GM12878 (cell line): ENCODE results near the gene GSS.

Source experiments
- CREB1 ChIP-seq: IDR thresholded peaks from 2 replicates; pipeline ENCODE4 v1.6.1; 2012; ENCODE audit warnings: low read depth, mild to moderate bottlenecking, inconsistent platforms
- CTCF ChIP-seq, 3 experiments: IDR thresholded peaks in 2 of 3; conservative IDR thresholded peaks in 1 of 3; 2 replicates each; pipeline ENCODE4 v1.5.1; 2011; ENCODE audit warnings: low read depth in 3 of 3, low read length in 3 of 3, mild to moderate bottlenecking in 3 of 3, control low read depth in 2 of 3, moderate library complexity in 2 of 3, inconsistent platforms in 1 of 3, mixed read lengths in 1 of 3; ENCODE audit not compliant: control insufficient read depth in 2 of 3, insufficient read depth in 1 of 3; ENCODE audit errors: extremely low read depth in 1 of 3
- EP300 ChIP-seq, 2 experiments: fragments of 150-350 bp in 1 of 2; IDR thresholded peaks; 2 replicates each; pipeline ENCODE4 v1.6.1; 2011 to 2012; ENCODE audit warnings: low read depth in 2 of 2, low read length in 2 of 2, borderline replicate concordance in 1 of 2, improper control_type of control experiment in 1 of 2, inconsistent platforms in 1 of 2; ENCODE audit not compliant: control insufficient read depth in 1 of 2
- JUNB ChIP-seq: IDR thresholded peaks from 2 replicates; pipeline ENCODE4 v1.6.1; 2016; ENCODE audit warnings: antibody characterized with exemption, mild to moderate bottlenecking
- MAX ChIP-seq: IDR thresholded peaks from 2 replicates; pipeline ENCODE4 v1.6.1; 2012; ENCODE audit warnings: low read depth, low read length, improper control_type of control experiment
- MTA3 ChIP-seq: IDR thresholded peaks from 2 replicates; pipeline ENCODE4 v1.6.1; 2012; ENCODE audit warnings: low read length, inconsistent platforms, borderline replicate concordance
- REST ChIP-seq: IDR thresholded peaks from 2 replicates; pipeline ENCODE4 v1.6.1; 2012; ENCODE audit warnings: mild to moderate bottlenecking, low read depth, low read length
- RFX5 ChIP-seq: IDR thresholded peaks from 2 replicates; pipeline ENCODE4 v1.6.1; 2011; ENCODE audit warnings: low read depth, low read length, improper control_type of control experiment

- TF ChIP-seq CREB1 (no peak), MAX (no peak), RFX5 (no peak), EP300 (IDR thresholded peaks at IDR 0.05; ENCODE audit: borderline replicate concordance in 1 of 2, control insufficient read depth in 1 of 2, low read depth in 2 of 2, low read length in 2 of 2) (no peak), MTA3 (no peak), JUNB (no peak), CTCF (IDR thresholded peaks at IDR 0.05 in 2 of 3, conservative IDR thresholded peaks at IDR 0.05 in 1 of 3; ENCODE audit: control insufficient read depth in 2 of 3, extremely low read depth in 1 of 3, insufficient read depth in 1 of 3, low read depth in 3 of 3, low read length in 3 of 3) (no peak), REST (no peak)
Measured at GRCh38 chr20:35002426-35003210, 47.0 kb upstream of the GSS start.
